NCI-H226 (cell line): ENCODE data around the gene UQCRHL.

Experiments used
- DNase-seq: peaks from one replicate; pipeline ENCODE4 v3.0.0-alpha.2; 2015

The UQCRHL gene

DNA sequence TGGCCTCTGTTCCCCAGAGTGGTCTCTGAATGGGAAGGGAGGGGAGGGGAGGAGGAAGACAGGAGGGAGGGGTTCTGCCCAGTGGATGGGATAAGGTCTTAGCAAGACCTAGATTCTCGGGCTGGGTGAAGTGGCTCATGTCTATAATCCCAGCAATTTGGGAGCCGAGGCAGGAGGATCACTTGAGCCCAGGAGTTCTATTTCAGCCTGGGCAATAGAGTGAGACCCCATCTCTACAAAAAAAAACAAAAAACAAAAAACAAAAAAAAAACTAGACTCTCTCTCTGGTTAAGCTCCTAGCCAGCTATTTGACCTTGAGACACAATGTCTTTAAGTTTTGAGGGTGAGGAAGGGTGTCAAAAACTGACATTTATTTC lies 11.4 kb downstream of the UQCRHL start:
- no peak for DNase-seq

DNA sequence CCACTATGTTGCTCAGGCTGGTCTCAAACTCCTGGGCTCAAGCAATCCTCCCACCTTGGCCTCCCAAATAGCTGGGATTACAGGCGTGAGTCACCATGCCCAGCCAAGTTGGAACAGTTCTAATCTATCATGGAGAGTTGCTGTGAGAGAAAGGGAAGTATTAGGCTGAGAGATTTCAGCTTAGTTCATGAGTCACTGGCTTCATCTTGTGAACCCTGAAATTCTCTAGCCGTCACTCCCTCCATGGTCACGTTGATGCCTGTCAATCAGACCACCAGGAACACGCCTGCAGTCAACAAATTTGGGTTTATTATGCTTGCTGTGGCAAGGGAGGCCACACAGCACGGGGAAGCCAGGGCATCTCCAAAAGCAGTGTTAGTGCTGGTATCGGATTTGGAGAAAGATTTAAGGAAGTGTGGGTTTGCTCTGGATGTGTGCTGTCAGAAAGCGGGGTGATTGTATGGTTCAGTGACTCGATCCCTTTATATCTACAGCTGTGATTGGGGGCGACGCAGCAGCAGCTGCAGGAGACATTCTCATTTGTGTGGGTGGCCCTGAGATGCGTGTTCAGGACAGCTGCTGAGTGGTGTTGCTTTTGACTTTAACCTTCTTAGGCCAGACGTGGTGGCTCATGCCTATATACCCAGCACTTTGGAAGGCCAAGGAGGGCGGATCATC lies 18.7 kb downstream of the UQCRHL start:
- peak; percentile 91 for DNase-seq

DNA sequence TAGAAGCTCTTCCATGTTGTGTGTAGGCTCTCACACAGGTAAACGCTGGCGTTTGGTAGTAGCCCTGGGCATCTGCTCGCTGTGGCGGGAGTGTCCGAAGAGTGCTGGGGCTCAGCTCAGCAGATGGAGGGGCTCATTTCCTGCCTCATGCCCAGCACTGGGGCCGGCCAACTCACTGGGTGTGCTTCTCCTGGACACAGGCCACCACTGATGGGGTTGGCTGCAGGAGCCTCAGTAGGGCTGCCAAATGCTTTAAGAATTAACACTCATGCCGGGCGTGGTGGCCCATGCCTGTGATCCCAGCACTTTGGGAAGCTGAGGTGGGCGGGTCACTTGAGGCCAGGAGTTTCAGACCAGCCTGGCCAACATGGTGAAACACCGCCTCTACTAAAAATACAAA lies 20.9 kb downstream of the UQCRHL start:
- peak; percentile 65 for DNase-seq

DNA sequence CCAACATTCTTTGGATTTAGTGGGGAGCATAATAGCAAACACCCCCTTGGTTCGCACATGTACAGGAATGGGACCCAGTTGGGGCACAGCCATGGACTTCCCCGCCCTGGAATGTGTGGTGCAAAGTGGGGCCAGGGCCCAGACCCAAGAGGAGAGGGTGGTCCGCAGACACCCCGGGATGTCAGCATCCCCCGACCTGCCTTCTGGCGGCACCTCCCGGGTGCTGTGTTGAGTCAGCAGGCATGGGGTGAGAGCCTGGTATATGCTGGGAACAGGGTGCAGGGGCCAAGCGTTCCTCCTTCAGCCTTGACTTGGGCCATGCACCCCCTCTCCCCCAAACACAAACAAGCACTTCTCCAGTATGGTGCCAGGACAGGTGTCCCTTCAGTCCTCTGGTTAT lies 21.8 kb downstream of the UQCRHL start:
- DNase-seq: no peak

DNA sequence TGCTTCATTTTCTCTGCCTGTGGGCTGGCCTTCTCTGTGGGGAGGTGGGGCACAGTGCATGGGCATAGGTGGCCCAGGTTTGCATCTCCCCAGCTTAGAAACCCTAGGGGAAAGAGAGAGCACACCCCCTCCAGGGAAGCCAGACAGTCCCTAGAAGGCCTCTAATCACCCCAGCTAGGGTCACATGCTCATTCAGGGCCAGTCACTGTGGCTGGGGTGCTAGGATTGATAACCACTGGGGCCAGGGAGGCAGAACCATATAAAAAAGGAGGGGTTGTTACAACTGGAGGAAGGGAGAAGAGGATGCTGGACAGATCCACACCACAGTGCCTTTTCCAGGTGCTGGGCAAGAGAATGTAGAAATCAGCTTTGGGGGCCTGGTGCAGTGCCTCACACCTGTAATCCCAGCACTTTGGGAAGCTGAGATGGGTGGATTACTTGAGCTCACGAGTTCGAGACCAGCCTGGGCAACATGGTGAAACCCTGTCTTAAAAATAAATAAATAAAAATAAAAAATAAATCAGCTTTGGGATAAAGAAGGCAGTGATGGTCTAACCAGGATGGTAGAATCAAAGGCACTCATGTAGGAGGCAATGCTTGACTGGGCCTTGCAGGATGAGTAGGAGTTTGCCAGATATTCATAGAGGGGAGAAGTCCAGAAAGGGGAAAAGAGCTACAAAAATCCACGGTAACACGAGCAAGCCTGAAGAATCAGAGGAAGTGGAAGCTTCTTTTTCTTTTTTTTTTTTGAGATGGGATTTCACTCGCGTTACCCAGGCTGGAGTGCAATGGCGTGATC lies 29.3 kb downstream of the UQCRHL start:
- DNase-seq: no peak

DNA sequence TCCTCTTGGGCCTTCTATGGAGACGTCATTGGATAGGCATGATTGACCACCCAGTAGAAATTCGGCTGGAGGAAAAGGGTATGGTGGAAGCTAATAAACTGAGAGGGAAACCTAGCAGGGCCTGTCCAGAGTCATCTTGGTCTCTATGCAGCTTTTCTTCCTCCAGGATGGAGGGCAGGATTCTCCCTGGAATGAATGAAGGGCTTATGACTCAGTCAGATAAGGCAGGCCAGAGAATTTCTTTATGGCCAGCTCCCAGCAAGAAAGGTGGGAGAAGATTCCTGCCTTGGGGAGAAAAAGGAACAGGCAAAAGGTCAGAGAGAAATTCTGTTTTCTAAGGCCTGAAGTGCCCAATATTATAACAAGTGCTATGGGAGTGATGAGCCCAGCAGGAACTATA lies 31.7 kb downstream of the UQCRHL start:
- peak; percentile 90 for DNase-seq

DNA sequence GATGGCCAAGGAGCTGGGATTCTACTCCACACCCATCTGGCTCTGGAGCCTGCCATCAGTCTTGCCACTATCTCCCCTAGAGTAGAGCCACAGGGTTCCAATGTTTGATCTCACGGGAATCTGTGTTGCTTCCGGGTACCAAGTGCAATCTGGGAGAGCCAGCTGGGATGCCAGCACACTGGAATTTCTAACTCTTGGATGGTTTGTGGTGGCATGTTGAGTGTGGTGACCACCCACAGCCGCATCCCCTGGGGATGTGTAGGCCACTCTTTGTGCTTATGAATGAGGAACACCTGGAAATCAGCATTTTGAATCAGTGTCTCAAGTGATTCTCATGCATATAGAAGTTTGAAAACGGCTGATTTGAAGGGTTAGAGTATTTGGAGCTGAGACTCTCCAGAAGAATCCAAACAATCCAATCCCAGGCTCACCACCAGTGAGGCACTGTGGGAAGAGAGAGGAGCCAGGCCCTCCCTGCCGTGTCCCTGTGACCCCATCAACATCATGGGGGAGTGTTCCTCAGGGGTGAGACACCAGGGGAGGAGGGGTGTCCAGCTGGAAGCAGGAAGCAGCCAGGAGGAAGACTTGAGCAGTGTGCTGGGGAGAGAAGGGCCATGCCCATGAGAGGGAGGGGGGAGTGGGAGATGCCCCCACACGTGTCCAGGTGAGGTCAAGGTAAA lies 35.5 kb downstream of the UQCRHL start:
- peak; percentile 21 for DNase-seq

DNA sequence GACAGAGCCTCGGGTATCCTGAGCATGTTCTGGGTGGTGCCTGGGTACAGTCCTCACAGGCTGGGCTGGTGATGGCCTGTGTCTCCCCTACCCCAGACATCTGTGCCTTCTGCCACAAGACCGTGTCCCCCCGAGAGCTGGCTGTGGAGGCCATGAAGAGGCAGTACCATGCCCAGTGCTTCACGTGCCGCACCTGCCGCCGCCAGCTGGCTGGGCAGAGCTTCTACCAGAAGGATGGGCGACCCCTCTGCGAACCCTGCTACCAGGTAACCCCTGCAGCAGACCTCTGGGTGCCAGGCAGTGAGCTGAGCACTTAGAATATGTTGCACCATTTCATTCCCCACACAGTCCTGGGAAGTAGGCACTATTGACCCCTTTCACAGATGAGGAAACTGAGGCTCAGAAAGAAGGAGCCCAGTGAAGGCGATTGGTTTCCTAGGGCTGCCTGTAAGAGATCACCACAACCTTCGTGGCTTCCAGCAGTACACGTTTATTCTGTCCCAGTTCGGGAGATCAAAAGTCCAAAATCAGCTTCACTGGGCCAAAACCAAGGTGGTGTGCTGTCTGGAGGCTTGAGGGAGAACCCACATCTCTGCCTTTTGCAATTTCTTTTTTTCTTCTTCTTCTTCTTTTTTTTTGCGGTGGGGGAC lies 37.0 kb downstream of the UQCRHL start:
- no peak for DNase-seq

DNA sequence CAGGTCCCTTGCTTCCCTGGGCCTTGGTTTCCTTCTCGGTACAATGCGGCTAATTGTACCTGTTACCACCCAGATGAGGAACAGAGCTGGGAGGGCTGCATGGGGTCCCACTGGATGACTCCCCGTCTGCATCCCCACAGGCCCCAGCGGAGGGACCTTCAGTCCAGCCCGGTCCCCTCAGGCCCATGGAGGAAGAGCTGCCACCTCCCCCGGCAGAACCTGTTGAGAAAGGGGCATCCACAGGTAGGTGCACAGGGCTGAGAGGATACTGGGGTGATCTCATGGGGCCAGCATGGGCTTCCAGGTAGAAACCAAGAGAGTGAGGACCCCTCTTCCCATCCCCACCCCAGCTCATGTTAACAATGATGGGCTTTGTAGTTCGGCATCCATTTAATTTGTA lies 39.1 kb downstream of the UQCRHL start:
- DNase-seq: no peak

DNA sequence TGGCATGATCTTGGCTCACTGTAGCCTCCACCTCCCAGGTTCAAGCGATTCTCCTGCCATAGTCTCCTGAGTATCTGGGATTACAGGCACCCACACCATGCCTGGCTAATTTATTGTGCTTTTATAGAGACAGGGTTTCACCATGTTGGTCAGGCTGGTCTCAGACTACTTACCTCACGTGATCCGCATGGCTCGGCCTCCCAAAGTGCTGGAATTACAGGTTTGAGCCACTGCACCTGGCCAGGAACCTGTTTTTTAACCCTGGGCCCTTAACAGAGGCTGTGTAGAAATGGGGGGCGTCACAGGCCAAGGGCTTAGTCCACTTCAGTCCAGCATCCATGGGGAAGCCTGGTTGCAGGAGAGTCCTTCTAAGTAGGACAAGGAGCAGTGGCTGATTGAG lies 39.5 kb downstream of the UQCRHL start:
- no peak for DNase-seq

DNA sequence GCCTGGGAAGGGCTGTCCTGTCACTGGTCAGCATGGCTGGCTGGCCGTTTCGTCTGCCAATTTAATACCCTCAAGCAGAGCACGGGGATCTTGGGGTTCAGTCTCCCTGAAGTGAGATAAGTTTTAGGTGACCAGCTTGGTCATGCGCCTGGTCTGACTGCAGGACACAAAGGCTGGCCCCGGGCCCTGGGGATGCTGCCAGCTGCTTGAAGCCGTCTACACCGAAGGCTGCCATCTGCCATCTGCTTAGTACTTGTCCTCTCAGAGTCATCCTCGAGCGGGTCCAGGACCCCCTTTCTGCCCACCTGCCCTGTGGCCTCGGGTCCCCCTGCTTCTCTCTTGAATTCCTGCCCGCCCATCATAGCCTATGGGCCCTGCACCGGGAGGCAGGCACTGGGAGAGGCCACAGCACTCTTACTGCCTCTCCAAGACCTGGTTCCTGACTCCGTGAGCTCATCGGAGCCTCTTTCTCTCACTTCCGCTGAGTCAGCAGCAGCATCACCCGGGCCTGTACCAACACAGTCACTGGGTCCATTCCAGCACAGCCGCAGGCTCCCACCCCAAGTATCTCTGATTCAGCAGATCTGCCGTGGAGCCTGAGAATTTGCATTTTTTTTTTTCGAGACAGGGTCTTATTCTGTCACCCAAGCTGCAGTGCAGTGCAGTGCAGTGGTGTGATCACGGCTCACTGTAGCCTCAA lies 41.8 kb downstream of the UQCRHL start:
- peak; percentile 83 for DNase-seq

DNA sequence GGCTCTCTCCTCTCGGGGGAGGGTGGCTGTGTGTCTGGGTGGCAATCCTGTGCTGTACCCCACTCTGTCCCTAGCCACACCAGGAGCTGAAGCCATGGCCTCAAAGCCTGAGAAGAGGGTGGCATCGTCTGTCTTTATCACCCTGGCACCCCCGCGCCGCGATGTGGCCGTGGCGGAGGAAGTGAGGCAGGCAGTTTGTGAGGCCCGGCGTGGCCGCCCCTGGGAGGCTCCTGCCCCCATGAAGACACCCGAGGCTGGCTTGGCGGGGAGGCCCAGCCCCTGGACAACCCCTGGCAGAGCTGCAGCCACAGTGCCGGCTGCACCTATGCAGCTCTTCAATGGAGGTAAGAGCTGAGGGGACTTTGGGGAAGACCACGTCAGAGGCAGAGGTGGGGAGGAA lies 42.6 kb downstream of the UQCRHL start:
- no peak for DNase-seq

DNA sequence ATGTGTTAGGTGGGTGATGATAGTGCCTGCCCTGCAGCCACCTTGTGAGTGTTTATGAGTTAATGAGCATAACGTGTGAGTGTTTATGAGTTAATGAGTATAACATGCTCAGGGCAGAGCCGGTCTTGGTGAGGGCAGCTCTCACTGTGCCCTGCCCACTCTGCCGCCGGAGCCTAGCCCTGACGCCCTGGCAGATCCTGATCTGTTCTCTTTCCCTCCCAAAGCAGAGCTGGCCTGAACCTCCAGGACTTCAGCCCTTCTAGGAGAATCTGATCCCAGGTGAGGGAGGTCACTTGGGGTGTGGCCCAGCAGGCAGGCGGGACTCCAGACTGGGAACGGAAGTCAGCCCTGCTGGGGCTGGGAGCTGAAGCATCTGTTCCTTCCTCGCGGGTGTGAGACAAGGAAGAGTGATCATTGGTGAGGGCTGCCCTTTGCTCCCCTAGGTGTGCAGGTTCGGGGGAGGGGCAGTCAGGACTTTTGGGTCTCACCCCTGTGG lies 43.1 kb downstream of the UQCRHL start:
- DNase-seq: no peak

DNA sequence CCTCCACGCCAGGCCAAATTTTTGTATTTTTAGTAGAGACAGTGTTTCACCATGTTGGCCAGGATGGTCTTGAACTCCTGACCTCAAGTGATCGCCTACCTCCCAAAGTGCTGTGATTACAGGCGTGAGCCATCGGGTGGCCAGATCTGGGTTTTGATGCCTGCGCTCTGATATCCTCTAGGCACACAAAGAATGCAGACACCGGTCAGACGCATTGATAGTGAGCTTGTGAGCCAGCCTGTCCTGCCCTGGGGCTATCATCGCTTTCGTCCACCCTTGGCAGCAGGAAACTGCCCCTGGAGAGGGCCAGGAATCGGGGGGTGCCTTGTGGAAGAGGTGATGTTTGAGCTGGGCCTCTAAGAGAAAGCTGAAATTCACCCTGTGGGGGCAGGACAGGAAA lies 44.9 kb downstream of the UQCRHL start:
- DNase-seq: peak; percentile 88

DNA sequence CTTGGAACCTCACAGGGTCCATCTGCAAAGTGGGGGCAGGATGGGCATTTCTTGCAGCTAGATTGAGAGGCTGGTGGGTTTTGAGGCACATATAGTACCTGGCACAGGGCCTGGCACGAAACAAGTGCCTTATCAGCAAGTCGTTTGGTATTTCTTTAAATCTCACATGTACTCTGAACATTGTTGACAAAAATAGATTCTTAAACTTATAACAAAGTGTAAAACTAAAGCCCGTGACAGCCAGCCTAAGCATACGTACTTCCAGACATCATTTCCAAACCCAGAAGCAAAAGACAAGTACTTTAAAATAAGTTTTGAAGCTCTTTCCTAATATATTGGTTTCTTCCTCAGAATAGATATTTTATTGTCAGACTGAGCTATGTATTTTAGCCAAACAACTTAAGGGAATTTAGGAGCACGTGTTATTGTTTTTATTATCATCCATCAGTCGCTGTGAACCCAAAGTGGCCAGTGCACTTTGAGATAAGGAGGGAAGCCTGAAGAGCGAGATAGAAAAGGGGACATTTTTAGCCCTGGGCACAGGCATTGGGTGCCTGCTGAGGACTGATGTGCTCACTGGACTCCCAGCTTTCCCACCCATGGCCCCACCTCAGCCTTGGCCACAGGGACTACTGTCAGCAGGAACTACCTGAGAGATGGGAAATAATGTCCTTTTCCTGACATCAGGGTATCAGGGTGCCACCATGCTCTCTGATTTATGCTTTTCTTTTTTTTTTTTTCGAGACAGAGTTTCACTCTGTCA lies 45.9 kb downstream of the UQCRHL start:
- no peak for DNase-seq

DNA sequence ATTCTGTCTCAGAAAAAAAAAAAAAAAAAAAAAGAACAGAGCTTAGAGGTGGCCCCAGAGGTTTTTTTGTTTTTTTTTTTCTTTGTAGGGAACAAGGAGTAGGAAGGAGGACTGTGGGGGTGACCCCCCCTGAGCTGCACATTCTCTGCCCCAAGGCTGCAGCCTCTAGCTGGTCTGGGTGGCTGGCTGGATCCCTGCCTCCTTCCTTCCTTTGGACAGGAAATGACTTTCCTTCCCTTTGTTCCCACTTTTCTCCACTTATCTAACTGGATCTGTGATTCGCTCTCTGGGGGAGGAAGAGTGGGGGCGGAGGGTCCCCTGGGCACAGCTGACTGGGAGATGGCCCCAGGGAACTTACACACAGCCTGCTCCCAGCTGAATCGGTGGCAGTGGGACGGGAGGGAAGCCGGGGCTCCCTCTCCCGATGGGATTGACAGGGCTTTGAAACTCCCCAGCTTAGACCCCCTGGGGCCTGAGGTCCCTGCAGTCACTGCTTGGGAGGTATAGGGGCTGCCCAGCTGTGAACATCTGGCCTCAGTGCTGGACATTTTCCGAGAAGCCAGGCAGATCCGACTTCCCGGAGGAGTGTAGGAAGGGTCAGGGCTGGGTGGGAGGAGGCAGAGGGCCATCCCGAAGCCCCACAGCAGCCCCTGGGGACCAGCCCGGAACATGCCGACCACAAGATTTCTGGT lies 46.8 kb downstream of the UQCRHL start:
- peak; percentile 68 for DNase-seq

DNA sequence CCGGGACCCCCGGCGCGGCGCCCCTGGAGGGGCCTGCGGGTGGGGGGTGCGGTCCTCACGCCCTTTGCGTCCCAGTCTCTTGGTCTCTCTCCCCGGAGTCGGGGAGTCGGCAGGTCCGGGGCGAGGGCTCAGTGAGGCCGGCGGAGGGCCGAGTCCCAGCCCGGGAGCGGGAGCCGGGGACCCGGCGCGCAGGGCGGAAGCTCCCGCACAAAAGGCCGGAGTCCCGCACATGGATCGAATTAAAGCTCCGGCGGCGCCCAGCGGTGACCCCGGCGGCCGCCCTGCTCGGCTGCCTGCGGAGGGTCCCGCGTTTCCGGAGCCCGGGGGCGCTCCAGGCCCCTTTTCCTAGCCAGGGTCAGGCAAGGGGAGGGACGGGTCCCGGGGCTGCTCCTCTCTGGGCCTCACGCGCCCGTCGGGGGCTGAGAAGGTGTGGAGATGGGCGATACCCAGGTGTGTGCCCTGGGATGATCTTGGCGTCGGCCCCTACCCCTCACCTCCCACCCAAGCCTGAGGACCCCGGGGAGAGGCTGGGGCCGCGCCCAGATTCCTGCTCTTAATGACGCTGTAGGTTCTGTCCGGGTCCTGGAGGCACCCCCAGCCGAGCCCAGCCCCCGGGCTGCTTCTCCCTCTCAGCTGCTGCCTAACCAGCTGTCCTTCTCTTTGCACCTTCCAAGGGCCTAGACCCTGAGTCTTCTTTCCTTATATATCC lies 48.3 kb downstream of the UQCRHL start:
- no peak for DNase-seq

DNA sequence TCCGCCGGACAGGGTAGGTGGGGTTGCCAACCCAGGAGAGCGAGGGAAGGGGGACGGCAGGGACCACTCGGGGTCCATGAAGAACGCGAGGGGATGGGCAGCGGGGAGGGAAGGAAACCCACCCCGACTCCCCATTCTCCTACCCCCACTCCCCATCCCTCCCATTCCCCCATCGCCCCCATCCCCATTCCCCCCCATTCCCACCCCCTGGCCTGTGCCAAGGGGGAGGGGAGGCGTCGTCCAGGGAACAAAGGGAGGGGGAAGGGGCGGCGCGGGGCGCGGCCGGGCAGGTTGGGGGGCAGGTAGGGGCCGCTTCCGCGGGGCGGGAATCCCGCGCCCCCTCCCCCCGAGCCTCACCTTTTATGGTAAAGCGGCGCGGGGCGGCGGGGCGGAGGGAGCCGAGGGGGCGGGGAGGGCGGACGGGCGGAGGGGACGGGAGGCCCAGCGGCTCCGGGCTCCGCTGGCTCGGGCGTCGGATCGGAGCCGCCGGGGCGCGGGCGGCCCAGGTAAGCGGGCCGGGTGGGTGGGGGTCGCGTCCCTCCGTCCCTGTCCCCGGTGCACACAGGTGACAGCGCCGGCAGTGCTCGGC lies 49.0 kb downstream of the UQCRHL start, which contains the start of gene FBLIM1:
Gene FBLIM1 (plus strand): TSS at position 453 of the 589 bp plus-strand sequence. CDS start 6,189 bp downstream, outside the sequence.
- DNase-seq: no peak

DNA sequence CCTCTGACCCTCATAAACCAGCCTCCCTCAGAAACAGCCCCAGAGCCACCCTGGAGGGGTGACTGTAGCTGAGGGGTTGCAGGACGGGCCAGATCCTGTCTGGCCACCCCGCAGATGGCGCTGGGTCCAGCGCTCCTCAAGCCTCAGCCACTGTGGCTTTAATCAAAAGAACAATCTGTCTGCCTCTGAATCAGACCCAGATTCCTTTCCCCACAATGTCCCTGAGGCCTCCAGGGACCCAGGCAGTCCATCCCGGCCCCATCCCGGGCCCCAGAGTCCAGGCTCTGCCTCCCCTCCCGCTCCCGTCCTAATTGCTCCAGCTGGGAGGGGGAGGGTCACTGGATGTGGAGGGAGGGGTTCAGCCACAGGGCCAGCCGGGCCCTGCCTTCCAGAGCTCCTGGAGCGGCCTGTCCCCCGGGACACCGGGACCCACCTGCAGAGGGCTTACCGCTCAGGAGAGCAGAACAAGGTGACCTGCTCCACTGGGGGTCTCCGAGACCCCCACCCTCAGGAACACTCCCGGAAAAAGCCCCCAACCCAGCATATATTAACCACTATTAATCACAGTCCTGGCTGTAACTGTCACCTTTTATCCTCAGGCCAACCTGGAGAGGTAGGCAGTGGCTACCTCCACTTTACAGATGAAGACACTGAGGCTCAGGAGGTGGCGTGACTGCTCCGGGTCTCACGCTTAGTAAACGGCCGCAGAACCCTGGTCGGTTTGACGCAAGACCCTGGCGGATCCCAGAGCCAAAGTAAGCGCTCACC lies 49.7 kb downstream of the UQCRHL start:
- no peak for DNase-seq
